GM10266 (cell line): Measurements from ENCODE around the gene PANK4.

Source experiments
- DNase-seq: peaks from one replicate; pipeline ENCODE4 v3.0.0; 2012; ENCODE audit errors: extremely low spot score
- CTCF ChIP-seq: IDR thresholded peaks from 2 replicates; pipeline ENCODE4 v1.5.1; 2012; ENCODE audit warnings: mild to moderate bottlenecking, low read depth; ENCODE audit not compliant: control insufficient read depth, insufficient read depth; ENCODE audit errors: missing control alignments

PANK4 gene

GRCh38 chr1:2504225-2504948 is 22.0 kb downstream of the PANK4 start:
- TF ChIP-seq CTCF: no peak

GRCh38 chr1:2503554-2504224 is 22.7 kb downstream of the PANK4 start:
- DNase-seq: no peak
- TF ChIP-seq CTCF: no peak

More at GRCh38 chr1:2504225-2504948, 22.0 kb downstream of the PANK4 start:
- no peak for DNase-seq

- no peak for TF ChIP-seq CTCF
- no peak for DNase-seq
Measured at GRCh38 chr1:2502661-2503553, 23.5 kb downstream of the PANK4 start.

GRCh38 chr1:2502210-2502609 is 24.2 kb downstream of the PANK4 start:
- DNase-seq: no peak
- TF ChIP-seq CTCF: no peak

GRCh38 chr1:2501820-2502119 is 24.6 kb downstream of the PANK4 start:
- DNase-seq: no peak
- TF ChIP-seq CTCF: no peak

GRCh38 chr1:2501041-2501819 is 25.2 kb downstream of the PANK4 start:
- no peak for TF ChIP-seq CTCF
- DNase-seq: no peak
